Measurements from ENCODE around the gene RMND5A. TPM values are rescaled to one million over a fixed set of nuclear protein-coding genes. Genes with fewer than 3 reads are reported as not detected.

Gene RMND5A
- total RNA-seq, 1 experiment from 2014 or later: 59.9 TPM

GRCh38 chr2:86788881-86789686, 69.0 kb downstream of the RMND5A start:
- BruUV-seq (replicated peaks): no TSS peak
- H3K36me3 Mint-ChIP-seq (ENCODE audit: insufficient read depth, unreplicated experiment): no peaks in the 10 kb centered on the region
- no peak overlapping the region for H3K4me3 Mint-ChIP-seq (ENCODE audit: unreplicated experiment)
- no peaks in the 10 kb centered on the region for H3K27me3 Mint-ChIP-seq (ENCODE audit: insufficient read depth, unreplicated experiment)
- no peaks in the 10 kb centered on the region for H3K36me3 ChIP-seq (ENCODE audit: control insufficient read depth, insufficient read depth, low read length)
- no peaks in the 10 kb centered on the region for H3K9me3 Mint-ChIP-seq (ENCODE audit: unreplicated experiment)
- H3K4me1 ChIP-seq: no peaks in the 10 kb centered on the region
- intact Hi-C loops (cut with micrococcal nuclease; ENCODE audit: unreplicated experiment): loop anchor here (10.0 kb wide), 1 partner anchor 394 kb away; no protein-coding TSS in a partner anchor
- TF ChIP-seq CTCF (IDR thresholded peaks at IDR 0.05; ENCODE audit: insufficient read depth in 1 of 2, low read depth in 1 of 2, low read length in 1 of 2, severe bottlenecking in 1 of 2, unreplicated experiment in 1 of 2): no peak
- DNase-seq: no peak
- CTCF ChIA-PET: no interaction called here
- H3K4me1 Mint-ChIP-seq (ENCODE audit: low read depth, unreplicated experiment): no peaks in the 10 kb centered on the region
- no peaks in the 10 kb centered on the region for H3K27me3 ChIP-seq (replicated peaks; ENCODE audit: control insufficient read depth, insufficient read depth, low read length)
- POLR2A ChIA-PET: no interaction called here
- no peak overlapping the region for H3K4me3 ChIP-seq (ENCODE audit: low read depth, low read length)
- H3K27ac Mint-ChIP-seq (ENCODE audit: unreplicated experiment): no peak overlapping the region
- no peaks in the 10 kb centered on the region for H3K9me3 ChIP-seq

GRCh38 chr2:86789687-86790133, 69.6 kb downstream of the RMND5A start:
- no peaks in the 10 kb centered on the region for H3K36me3 Mint-ChIP-seq (ENCODE audit: insufficient read depth, unreplicated experiment)
- H3K27ac Mint-ChIP-seq (ENCODE audit: unreplicated experiment): no peak overlapping the region
- H3K4me3 Mint-ChIP-seq (ENCODE audit: unreplicated experiment): no peak overlapping the region
- no peaks in the 10 kb centered on the region for H3K9me3 ChIP-seq
- no peaks in the 10 kb centered on the region for H3K4me1 ChIP-seq
- no TSS peak for BruUV-seq (replicated peaks)
- no peaks in the 10 kb centered on the region for H3K36me3 ChIP-seq (ENCODE audit: control insufficient read depth, insufficient read depth, low read length)
- DNase-seq: no peak
- no peaks in the 10 kb centered on the region for H3K4me1 Mint-ChIP-seq (ENCODE audit: low read depth, unreplicated experiment)
- no peaks in the 10 kb centered on the region for H3K27me3 ChIP-seq (replicated peaks; ENCODE audit: control insufficient read depth, insufficient read depth, low read length)
- intact Hi-C loops (cut with micrococcal nuclease; ENCODE audit: unreplicated experiment): loop anchor here (10.0 kb wide), 1 partner anchor 395 kb away; no protein-coding TSS in a partner anchor
- ChIA-PET CTCF (interaction anchor here (0.6 kb wide), 1 partner anchor 18 kb away, joined by 5 read pairs; no protein-coding TSS in a partner anchor), POLR2A (no interaction called here)
- H3K4me3 ChIP-seq (ENCODE audit: low read depth, low read length): no peak overlapping the region
- no peak for TF ChIP-seq CTCF (IDR thresholded peaks at IDR 0.05; ENCODE audit: insufficient read depth in 1 of 2, low read depth in 1 of 2, low read length in 1 of 2, severe bottlenecking in 1 of 2, unreplicated experiment in 1 of 2)
- H3K27me3 Mint-ChIP-seq (ENCODE audit: insufficient read depth, unreplicated experiment): no peaks in the 10 kb centered on the region
- H3K9me3 Mint-ChIP-seq (ENCODE audit: unreplicated experiment): peaks cover 5% of the 10 kb centered on the region

GRCh38 chr2:86790134-86790675, 70.1 kb downstream of the RMND5A start:
- Mint-ChIP-seq H3K4me3 (ENCODE audit: unreplicated experiment) (no peak overlapping the region), H3K36me3 (ENCODE audit: insufficient read depth, unreplicated experiment) (no peaks in the 10 kb centered on the region), H3K9me3 (ENCODE audit: unreplicated experiment) (peaks cover 10% of the 10 kb centered on the region), H3K27ac (ENCODE audit: unreplicated experiment) (no peak overlapping the region), H3K27me3 (ENCODE audit: insufficient read depth, unreplicated experiment) (no peaks in the 10 kb centered on the region), H3K4me1 (ENCODE audit: low read depth, unreplicated experiment) (no peaks in the 10 kb centered on the region)
- no peaks in the 10 kb centered on the region for H3K36me3 ChIP-seq (ENCODE audit: control insufficient read depth, insufficient read depth, low read length)
- TF ChIP-seq CTCF (IDR thresholded peaks at IDR 0.05; ENCODE audit: insufficient read depth in 1 of 2, low read depth in 1 of 2, low read length in 1 of 2, severe bottlenecking in 1 of 2, unreplicated experiment in 1 of 2): no peak
- no peaks in the 10 kb centered on the region for H3K9me3 ChIP-seq
- no peaks in the 10 kb centered on the region for H3K27me3 ChIP-seq (replicated peaks; ENCODE audit: control insufficient read depth, insufficient read depth, low read length)
- ChIA-PET POLR2A (no interaction called here), CTCF (interaction anchor here (0.6 kb wide), 1 partner anchor 17 kb away, joined by 5 read pairs; no protein-coding TSS in a partner anchor)
- H3K4me1 ChIP-seq: no peaks in the 10 kb centered on the region
- no peak overlapping the region for H3K4me3 ChIP-seq (ENCODE audit: low read depth, low read length)
- no TSS peak for BruUV-seq (replicated peaks)
- intact Hi-C loops (cut with micrococcal nuclease; ENCODE audit: unreplicated experiment): no loop called here
- DNase-seq: no peak

Measured in Caco-2 (cell line).